ENCODE results near the gene TNP1.

TNP1 gene

GRCh38 chr2:216877085-216877484 lies 17.2 kb upstream of the TNP1 start:
- Histone ChIP-seq H2BK15ac (ENCODE audit: low read length) (no peak overlapping the region), H2BK120ac (ENCODE audit: low read depth, low read length) (no peak overlapping the region), H3K14ac (ENCODE audit: low read length) (no peak overlapping the region), H3K27me3 (ENCODE audit: control insufficient read depth in 3 of 3, insufficient read depth in 3 of 3, low read depth in 1 of 3, low read length in 3 of 3) (no peaks in the 10 kb centered on the region), H4K91ac (ENCODE audit: low read depth, low read length, poor library complexity) (no peak overlapping the region), H3K4me2 (ENCODE audit: insufficient read depth, low read length, poor library complexity, severe bottlenecking) (no peak overlapping the region), H3K18ac (ENCODE audit: low read length) (no peak overlapping the region), H3K36me3 (replicated peaks in 1 of 2; ENCODE audit: control insufficient read depth in 2 of 2, insufficient read depth in 2 of 2, low read length in 2 of 2) (no peaks in the 10 kb centered on the region), H3K79me1 (ENCODE audit: low read depth, low read length) (no peaks in the 10 kb centered on the region), H3K4ac (ENCODE audit: low read length) (no peak overlapping the region), H3K23ac (ENCODE audit: low read depth, low read length, poor library complexity) (no peak overlapping the region), H2BK12ac (ENCODE audit: low read length) (no peak overlapping the region), H3K27ac (replicated peaks; ENCODE audit: low read length) (no peak overlapping the region), H2AFZ (ENCODE audit: low read length) (no peak overlapping the region), H4K8ac (ENCODE audit: low read depth, low read length) (no peak overlapping the region), H3K9me3 (replicated peaks in 1 of 2; ENCODE audit: control insufficient read depth in 2 of 2, insufficient read depth in 1 of 2, low read depth in 1 of 2, low read length in 2 of 2) (no peaks in the 10 kb centered on the region), H3K9ac (ENCODE audit: low read depth, low read length, poor library complexity) (no peak overlapping the region), H2AK5ac (ENCODE audit: low read depth, low read length) (no peak overlapping the region), H3K4me3 (ENCODE audit: low read length in 2 of 2) (no peak overlapping the region), H3K4me1 (ENCODE audit: control insufficient read depth in 2 of 2, insufficient read depth in 1 of 2, low read depth in 1 of 2, low read length in 2 of 2) (no peaks in the 10 kb centered on the region), H2BK5ac (ENCODE audit: low read length) (no peak overlapping the region)
- no peak for DNase-seq (ENCODE audit: low spot score)
- WGBS, 2 donors (ENCODE audit: extremely low coverage in 2 of 2, insufficient read length in 2 of 2, insufficient replicate concordance in 1 of 2) = no CpG with 5 or more reads among the region's 3 CpGs

DNA sequence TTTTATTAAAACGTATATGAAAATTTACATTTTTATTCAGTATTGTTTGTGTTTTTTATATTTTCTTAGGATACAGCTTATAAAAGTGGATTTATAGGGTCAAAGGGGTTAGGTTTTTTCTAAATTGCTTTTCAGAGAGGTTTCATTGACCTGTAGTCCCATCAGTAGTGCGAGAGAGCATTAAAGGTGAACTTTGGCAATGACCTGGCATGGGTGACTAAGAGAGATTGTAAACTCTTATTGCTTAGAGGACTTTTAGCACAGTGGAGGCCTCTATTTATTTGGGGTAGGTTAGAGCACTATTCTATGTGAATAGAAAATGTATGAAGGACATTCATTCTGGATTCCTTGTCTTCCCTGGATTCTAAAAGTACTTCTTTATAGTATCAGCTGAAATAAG lies 16.0 kb upstream of the TNP1 start:
- no peak overlapping the region for H2BK12ac ChIP-seq (ENCODE audit: low read length)
- no peak overlapping the region for H2BK15ac ChIP-seq (ENCODE audit: low read length)
- H3K14ac ChIP-seq (ENCODE audit: low read length) = no peak overlapping the region
- DNase-seq (ENCODE audit: low spot score) = no peak
- H3K4me2 ChIP-seq (ENCODE audit: insufficient read depth, low read length, poor library complexity, severe bottlenecking) = no peak overlapping the region
- no peak overlapping the region for H2AFZ ChIP-seq (ENCODE audit: low read length)
- no peak overlapping the region for H3K18ac ChIP-seq (ENCODE audit: low read length)
- H3K4ac ChIP-seq (ENCODE audit: low read length) = no peak overlapping the region
- H2BK120ac ChIP-seq (ENCODE audit: low read depth, low read length) = no peak overlapping the region
- H3K9me3 ChIP-seq (replicated peaks in 1 of 2; ENCODE audit: control insufficient read depth in 2 of 2, insufficient read depth in 1 of 2, low read depth in 1 of 2, low read length in 2 of 2) = no peaks in the 10 kb centered on the region
- H3K4me1 ChIP-seq (ENCODE audit: control insufficient read depth in 2 of 2, insufficient read depth in 1 of 2, low read depth in 1 of 2, low read length in 2 of 2) = no peaks in the 10 kb centered on the region
- H4K91ac ChIP-seq (ENCODE audit: low read depth, low read length, poor library complexity) = no peak overlapping the region
- H3K23ac ChIP-seq (ENCODE audit: low read depth, low read length, poor library complexity) = no peak overlapping the region
- H3K4me3 ChIP-seq (ENCODE audit: low read length in 2 of 2) = no peak overlapping the region
- H2AK5ac ChIP-seq (ENCODE audit: low read depth, low read length) = no peak overlapping the region
- H3K27me3 ChIP-seq (ENCODE audit: control insufficient read depth in 3 of 3, insufficient read depth in 3 of 3, low read depth in 1 of 3, low read length in 3 of 3) = no peaks in the 10 kb centered on the region
- no CpG with 5 or more reads among the region's 2 CpGs for WGBS, 2 donors (ENCODE audit: extremely low coverage in 2 of 2, insufficient read length in 2 of 2, insufficient replicate concordance in 1 of 2)
- H4K8ac ChIP-seq (ENCODE audit: low read depth, low read length) = no peak overlapping the region
- H3K36me3 ChIP-seq (replicated peaks in 1 of 2; ENCODE audit: control insufficient read depth in 2 of 2, insufficient read depth in 2 of 2, low read length in 2 of 2) = no peaks in the 10 kb centered on the region
- no peak overlapping the region for H3K27ac ChIP-seq (replicated peaks; ENCODE audit: low read length)
- no peak overlapping the region for H3K9ac ChIP-seq (ENCODE audit: low read depth, low read length, poor library complexity)
- H3K79me1 ChIP-seq (ENCODE audit: low read depth, low read length) = no peaks in the 10 kb centered on the region
- no peak overlapping the region for H2BK5ac ChIP-seq (ENCODE audit: low read length)

- no CpG with 5 or more reads among the region's 1 CpG for WGBS, 2 donors (ENCODE audit: extremely low coverage in 2 of 2, insufficient read length in 2 of 2, insufficient replicate concordance in 1 of 2)
- Histone ChIP-seq H2BK15ac (ENCODE audit: low read length) (no peak overlapping the region), H3K79me1 (ENCODE audit: low read depth, low read length) (no peaks in the 10 kb centered on the region), H3K9ac (ENCODE audit: low read depth, low read length, poor library complexity) (no peak overlapping the region), H3K4ac (ENCODE audit: low read length) (no peak overlapping the region), H2BK5ac (ENCODE audit: low read length) (no peak overlapping the region), H3K4me1 (ENCODE audit: control insufficient read depth in 2 of 2, insufficient read depth in 1 of 2, low read depth in 1 of 2, low read length in 2 of 2) (no peaks in the 10 kb centered on the region), H3K4me2 (ENCODE audit: insufficient read depth, low read length, poor library complexity, severe bottlenecking) (no peak overlapping the region), H3K36me3 (replicated peaks in 1 of 2; ENCODE audit: control insufficient read depth in 2 of 2, insufficient read depth in 2 of 2, low read length in 2 of 2) (no peaks in the 10 kb centered on the region), H4K91ac (ENCODE audit: low read depth, low read length, poor library complexity) (no peak overlapping the region), H3K23ac (ENCODE audit: low read depth, low read length, poor library complexity) (no peak overlapping the region), H2AFZ (ENCODE audit: low read length) (no peak overlapping the region), H4K8ac (ENCODE audit: low read depth, low read length) (no peak overlapping the region), H3K27me3 (ENCODE audit: control insufficient read depth in 3 of 3, insufficient read depth in 3 of 3, low read depth in 1 of 3, low read length in 3 of 3) (no peaks in the 10 kb centered on the region), H3K14ac (ENCODE audit: low read length) (no peak overlapping the region), H2BK12ac (ENCODE audit: low read length) (no peak overlapping the region), H3K9me3 (replicated peaks in 1 of 2; ENCODE audit: control insufficient read depth in 2 of 2, insufficient read depth in 1 of 2, low read depth in 1 of 2, low read length in 2 of 2) (peaks cover 0 to 2% of the 10 kb centered on the region in 2 donors), H3K4me3 (ENCODE audit: low read length in 2 of 2) (no peak overlapping the region), H3K18ac (ENCODE audit: low read length) (no peak overlapping the region), H2AK5ac (ENCODE audit: low read depth, low read length) (no peak overlapping the region), H3K27ac (replicated peaks; ENCODE audit: low read length) (no peak overlapping the region), H2BK120ac (ENCODE audit: low read depth, low read length) (no peak overlapping the region)
- no peak for DNase-seq (ENCODE audit: low spot score)
Observed at GRCh38 chr2:216873573-216873972, 13.7 kb upstream of the TNP1 start.

GRCh38 chr2:216872624-216873023 lies 12.8 kb upstream of the TNP1 start:
- no CpG with 5 or more reads among the region's 3 CpGs for WGBS, 2 donors (ENCODE audit: extremely low coverage in 2 of 2, insufficient read length in 2 of 2, insufficient replicate concordance in 1 of 2)
- no peaks in the 10 kb centered on the region for H3K36me3 ChIP-seq (replicated peaks in 1 of 2; ENCODE audit: control insufficient read depth in 2 of 2, insufficient read depth in 2 of 2, low read length in 2 of 2)
- no peak overlapping the region for H3K14ac ChIP-seq (ENCODE audit: low read length)
- no peak overlapping the region for H2BK12ac ChIP-seq (ENCODE audit: low read length)
- no peak for DNase-seq (ENCODE audit: low spot score)
- no peak overlapping the region for H3K18ac ChIP-seq (ENCODE audit: low read length)
- H2AFZ ChIP-seq (ENCODE audit: low read length) = no peak overlapping the region
- H2BK120ac ChIP-seq (ENCODE audit: low read depth, low read length) = no peak overlapping the region
- H4K91ac ChIP-seq (ENCODE audit: low read depth, low read length, poor library complexity) = no peak overlapping the region
- no peak overlapping the region for H2BK5ac ChIP-seq (ENCODE audit: low read length)
- no peak overlapping the region for H3K4ac ChIP-seq (ENCODE audit: low read length)
- H3K79me1 ChIP-seq (ENCODE audit: low read depth, low read length) = no peaks in the 10 kb centered on the region
- H3K4me2 ChIP-seq (ENCODE audit: insufficient read depth, low read length, poor library complexity, severe bottlenecking) = no peak overlapping the region
- H2AK5ac ChIP-seq (ENCODE audit: low read depth, low read length) = no peak overlapping the region
- H3K27me3 ChIP-seq (ENCODE audit: control insufficient read depth in 3 of 3, insufficient read depth in 3 of 3, low read depth in 1 of 3, low read length in 3 of 3) = no peaks in the 10 kb centered on the region
- no peak overlapping the region for H2BK15ac ChIP-seq (ENCODE audit: low read length)
- H3K9ac ChIP-seq (ENCODE audit: low read depth, low read length, poor library complexity) = no peak overlapping the region
- no peak overlapping the region for H3K4me3 ChIP-seq (ENCODE audit: low read length in 2 of 2)
- H3K9me3 ChIP-seq (replicated peaks in 1 of 2; ENCODE audit: control insufficient read depth in 2 of 2, insufficient read depth in 1 of 2, low read depth in 1 of 2, low read length in 2 of 2) = peaks cover 0 to 3% of the 10 kb centered on the region in 2 donors
- no peak overlapping the region for H4K8ac ChIP-seq (ENCODE audit: low read depth, low read length)
- H3K23ac ChIP-seq (ENCODE audit: low read depth, low read length, poor library complexity) = no peak overlapping the region
- H3K27ac ChIP-seq (replicated peaks; ENCODE audit: low read length) = no peak overlapping the region
- H3K4me1 ChIP-seq (ENCODE audit: control insufficient read depth in 2 of 2, insufficient read depth in 1 of 2, low read depth in 1 of 2, low read length in 2 of 2) = no peaks in the 10 kb centered on the region

All from neuronal stem cell (in vitro differentiated cells).